ENCODE measurements around the gene COX4I1. TPM values are rescaled to one million over a fixed set of nuclear protein-coding genes. Genes with fewer than 3 reads are reported as not detected.

Gene COX4I1
- total and polyA plus RNA-seq, 2 of the 8 experiments (the other 6 are each of a cell fraction or from before 2014, with no cell fraction given), result 507 to 707 TPM

DNA sequence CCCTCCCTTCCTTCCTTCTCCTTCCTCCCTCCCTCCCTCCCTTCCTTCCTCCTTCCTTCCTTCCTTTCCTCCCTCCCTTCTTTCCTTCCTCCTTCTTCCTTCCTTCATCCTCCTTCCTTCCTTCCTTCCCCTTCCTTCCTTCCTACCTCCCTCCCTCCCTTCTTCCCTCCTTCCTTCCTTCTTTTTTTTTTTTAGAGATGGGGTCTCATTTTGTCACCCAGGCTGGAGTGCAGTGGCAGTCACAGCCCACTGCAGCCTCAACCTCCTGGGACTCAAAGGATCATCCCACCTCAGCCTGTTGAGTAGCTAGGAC lies 44.6 kb downstream of the COX4I1 start (continued):
- TF ChIP-seq TAF1 (IDR thresholded peaks at IDR 0.05; ENCODE audit: low read depth, low read length) (no peak), SIRT6 (IDR thresholded peaks at IDR 0.05; ENCODE audit: low read length) (no peak), EP300 (IDR thresholded peaks at IDR 0.05; ENCODE audit: borderline replicate concordance in 1 of 2, low read depth in 2 of 2, low read length in 2 of 2) (no peak), EZH2 (IDR thresholded peaks at IDR 0.05; ENCODE audit: low read depth, low read length, severe bottlenecking) (no peak), SP1 (IDR thresholded peaks at IDR 0.05; ENCODE audit: low read depth, low read length) (no peak)
- TF ChIP-seq, protein P1, sequence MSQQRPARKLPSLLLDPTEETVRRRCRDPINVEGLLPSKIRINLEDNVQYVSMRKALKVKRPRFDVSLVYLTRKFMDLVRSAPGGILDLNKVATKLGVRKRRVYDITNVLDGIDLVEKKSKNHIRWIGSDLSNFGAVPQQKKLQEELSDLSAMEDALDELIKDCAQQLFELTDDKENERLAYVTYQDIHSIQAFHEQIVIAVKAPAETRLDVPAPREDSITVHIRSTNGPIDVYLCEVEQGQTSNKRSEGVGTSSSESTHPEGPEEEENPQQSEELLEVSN (IDR thresholded peaks at IDR 0.05), result no peak
